CD4-positive, alpha-beta T cell treated with Interleukin-6 at 100 ng/mL for 8 hours (primary cell): Measurements from ENCODE around the gene ENTPD3.
A peak's percentile ranks its signal among the peaks of the same experiment; 100 is the strongest.
"Not testable (repeated sequence)": the region's sequence is repeated elsewhere in the genome, so short reads cannot be mapped to it uniquely, and the experiment has no call there.

Source experiments
- DNase-seq: peaks from one replicate; pipeline ENCODE4 v3.0.0-alpha.2; 2020; ENCODE audit warnings: mixed read lengths, low spot score

Gene ENTPD3

DNA sequence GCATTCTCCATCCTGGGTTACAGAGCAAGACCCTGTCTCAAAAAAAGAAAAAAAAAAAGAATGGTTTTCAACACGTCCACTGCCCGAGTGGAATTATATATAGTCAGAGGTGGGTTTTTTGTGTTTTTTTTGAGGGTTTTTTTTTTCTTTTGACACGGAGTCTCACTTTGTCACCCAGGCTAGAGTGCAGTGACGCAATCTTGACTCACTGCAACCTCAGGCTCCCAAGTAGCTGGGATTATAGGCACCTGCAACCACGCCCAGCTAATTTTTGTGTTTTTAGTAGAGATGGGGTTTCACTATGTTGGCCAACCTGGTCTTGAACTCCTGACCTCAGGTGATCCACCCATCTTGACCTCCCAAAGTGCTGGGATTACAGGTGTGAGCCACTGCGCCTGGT is 73.5 kb downstream of the ENTPD3 start:
- not testable (repeated sequence) for DNase-seq

DNA sequence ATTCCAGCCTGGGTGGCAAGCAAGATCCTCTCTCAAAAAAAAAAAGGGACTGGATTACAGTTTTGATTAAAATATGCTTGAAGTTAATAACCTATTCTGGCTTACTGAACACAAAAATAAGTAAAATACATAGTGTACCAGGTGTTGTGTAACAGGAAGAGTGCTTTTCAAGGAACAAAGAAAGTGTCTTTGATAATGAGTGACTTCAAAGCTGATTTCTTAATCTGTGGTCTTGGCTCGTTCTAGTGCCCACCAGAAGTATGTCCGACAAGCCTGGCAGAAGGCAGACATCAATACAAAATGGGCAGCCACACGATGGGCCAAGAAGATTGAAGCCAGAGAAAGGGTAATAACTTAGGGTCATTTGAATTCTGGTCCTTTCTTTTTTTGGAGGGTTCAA is 74.2 kb downstream of the ENTPD3 start:
- DNase-seq: no peak

DNA sequence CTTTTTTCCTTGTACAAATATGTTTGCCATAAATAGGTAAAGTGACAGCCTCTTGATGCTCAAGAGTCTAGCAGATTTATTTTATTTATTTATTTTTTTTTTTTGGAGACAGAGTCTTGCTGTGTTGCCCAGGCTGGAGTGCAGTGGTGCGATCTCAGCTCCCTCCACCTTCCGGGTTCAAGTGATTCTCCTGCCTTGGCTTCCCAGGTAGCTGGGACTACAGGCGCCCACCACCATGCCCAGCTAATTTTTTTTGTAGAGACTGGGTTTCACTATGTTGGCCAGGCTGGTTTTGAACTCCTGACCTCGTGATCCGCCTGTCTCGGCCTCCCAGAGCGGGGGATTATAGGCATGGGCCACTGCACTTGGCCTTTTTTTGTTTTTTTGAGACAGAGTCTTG is 75.9 kb downstream of the ENTPD3 start:
- DNase-seq: not testable (repeated sequence)

DNA sequence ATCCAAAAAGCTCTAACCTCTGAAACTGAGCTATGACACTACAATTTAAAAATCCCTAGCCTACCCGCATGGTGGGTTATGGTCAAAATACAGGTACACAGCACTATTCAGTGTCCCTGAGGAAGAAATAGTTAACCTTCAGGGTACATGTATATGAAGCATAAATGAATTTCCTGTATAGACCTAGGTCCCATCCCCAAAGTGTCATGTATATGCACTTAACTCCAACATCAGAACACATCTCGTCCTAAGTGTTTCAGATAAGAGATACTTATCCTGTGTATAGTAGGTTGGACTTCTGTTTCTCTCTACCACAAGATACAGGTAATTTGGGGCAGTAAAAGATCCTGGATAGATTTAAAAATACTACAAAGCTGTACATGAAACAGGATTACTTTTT is 76.6 kb downstream of the ENTPD3 start:
- DNase-seq: no peak

DNA sequence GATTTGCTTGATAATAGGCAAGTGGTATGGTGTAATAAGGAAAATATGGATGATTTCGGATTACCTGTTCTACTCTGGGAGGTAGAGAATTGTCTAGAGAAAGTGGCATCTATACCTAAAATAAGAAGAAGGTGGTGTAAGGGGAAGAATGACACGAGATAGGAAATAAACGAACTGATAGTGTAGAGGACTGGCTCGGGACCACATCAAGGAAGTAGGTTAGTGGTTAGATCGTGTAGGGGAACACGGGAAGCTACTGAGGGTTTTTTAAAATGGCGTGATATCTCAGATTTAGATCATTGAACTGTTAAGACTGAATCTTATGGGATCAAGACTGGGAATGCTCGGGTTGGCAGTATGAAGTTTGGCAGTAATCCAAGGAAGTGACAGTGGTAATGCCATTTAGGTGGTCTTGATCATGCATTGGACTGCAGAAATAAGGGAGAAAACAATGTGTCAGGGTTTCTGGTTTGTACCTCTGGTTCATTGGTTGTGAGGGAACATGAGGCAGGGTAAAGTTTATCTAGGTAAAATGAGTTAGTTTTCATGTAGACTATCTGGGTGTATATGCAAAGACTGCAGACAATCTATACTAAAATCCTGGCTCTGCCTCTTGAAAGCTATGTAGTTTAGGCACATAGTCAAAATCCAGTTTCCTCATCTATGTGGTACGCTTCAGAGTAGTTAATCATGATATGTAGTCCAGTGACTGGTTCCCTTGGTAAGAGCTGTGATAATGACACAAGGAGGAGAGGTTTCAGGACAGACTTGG is 77.5 kb downstream of the ENTPD3 start:
- DNase-seq: peak; percentile 43

DNA sequence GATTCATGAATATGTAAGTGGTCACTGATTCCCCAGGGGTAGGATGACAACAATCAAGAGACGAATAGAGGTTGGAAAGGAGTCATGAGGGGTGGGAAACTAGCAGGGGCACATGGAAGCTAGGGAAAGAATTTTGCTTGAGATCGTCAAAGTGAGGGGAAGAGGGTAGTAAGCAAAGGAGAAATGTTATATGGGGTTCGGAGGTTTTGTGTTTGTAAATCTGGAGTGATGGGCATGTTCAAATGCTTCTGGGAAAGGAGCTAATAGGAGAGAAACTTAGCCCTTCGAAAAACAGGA is 78.1 kb downstream of the ENTPD3 start:
- no peak for DNase-seq

DNA sequence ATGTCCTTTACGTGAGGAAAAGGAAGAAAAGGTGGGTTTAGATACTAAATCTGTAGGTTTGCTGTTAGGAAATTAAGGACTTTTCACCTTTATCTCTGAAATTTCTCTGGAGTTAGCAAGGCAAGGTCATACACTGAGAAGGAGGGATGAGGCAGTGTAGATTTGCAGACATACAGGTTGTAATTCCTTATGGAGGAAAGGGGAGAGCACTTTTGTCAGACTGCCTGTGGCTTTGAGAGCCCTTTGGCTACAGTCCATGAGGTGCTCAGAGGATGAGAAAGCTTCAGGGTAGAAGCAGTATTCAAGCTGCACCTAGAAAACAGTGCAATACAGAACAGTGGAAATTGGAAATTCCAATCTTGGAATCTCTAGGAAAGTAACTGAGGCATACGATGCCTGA is 78.5 kb downstream of the ENTPD3 start:
- DNase-seq: no peak

DNA sequence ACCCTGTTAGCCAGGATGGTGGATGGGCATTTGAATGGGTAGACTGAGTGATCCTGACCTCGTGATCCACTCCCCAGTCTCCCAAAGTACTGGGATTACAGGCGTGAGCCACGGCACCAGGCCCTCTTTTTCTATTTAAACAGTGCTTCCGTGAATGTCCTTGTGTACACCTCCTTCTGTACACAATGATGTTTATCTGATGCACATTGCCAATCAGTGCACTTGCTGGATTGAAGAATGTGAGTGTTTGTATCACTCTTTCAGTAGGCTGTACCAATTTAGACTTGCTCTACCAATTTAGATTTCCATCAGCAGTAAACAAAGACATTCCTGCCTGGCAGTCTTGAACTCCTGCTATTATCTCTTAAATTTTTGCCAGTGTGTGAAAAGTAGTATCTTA is 81.0 kb downstream of the ENTPD3 start:
- no peak for DNase-seq

DNA sequence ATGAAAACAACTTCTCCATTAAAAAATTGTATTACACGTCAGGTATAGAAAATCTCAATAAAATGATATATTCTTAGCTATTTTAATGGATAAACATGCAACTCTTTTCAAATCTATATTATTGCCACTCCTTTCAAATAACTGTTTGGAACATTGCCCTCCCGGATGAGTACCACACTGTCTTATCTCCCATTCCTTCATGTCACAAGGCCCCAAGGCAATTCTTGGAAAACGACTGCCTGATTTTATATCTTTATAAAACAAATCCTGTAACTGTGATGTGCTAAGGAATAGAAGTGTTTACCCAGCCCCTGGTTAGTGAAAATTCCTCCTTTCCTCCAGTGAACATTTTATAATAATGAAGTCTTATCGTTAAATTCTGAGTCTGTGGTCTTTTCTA is 83.7 kb downstream of the ENTPD3 start:
- no peak for DNase-seq

DNA sequence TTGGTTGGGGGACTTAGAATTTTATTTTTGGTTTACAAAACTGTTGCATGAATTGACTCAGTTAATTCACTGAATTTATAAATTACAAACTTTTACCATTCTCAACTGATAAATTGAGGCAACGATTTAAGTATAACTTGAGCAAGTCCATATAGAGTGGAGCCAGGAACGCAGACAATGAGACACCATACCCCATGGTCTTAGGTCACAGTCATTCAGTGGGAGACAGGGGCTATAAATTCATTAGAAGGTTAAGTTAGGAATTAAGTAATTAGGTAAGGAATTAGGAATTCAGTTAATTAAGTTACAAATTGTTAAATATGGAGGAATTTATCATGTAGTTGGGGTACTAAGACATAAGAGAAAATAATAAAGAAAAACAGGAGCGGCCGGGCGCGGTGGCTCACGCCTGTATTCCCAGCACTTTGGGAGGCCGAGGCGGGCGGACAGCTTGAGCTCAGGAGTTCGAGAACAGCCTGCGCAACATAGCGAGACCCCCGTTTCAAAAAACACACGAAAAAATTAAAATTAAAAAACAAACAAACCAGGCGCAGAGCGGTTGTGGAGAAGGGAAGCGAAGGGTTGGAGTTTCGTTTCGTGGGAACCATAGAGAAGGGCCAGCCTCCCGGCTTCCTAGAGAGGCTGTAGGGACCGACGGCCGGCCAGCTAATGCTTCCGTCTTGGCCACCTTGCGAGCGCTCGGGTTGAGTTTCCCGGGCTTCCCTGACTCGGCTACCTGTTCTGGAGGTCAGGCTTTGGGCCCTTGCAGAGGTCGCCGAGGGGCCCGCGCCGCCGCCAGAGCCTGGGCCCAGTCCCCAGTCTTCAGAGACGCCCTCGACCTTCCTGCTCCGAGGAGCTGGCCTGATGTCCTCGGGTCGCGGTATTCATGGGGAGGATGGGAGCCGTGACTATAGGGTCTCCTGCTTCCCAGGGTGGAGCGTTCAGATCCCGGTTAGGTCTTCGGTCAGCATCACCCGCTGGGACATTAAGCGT is 89.8 kb downstream of the ENTPD3 start, which contains the start of gene ZNF619:
TSS of gene ZNF619 (plus strand) at position 645 of the 993 bp plus-strand sequence. CDS start 858 bp downstream, outside the sequence.
- peak; percentile 59 for DNase-seq

DNA sequence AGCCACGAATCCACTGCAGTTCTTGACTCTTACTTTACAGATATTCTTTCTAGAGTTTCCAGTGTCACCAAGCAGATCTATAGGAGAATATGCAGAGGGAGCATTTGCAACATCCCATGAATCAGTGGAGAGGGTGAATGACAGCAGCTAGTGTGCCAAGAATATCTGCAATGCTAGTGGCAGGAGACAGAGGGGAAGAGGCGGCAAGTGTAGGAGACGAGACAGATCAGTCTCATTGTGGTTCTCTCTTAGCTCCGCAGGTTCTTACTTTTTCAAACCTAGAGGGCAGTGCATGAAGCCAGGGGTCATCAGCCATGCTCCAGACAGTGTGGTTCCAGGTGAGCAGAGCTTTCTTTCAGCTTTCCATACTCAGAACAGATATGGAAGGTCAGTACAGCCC is 90.7 kb downstream of the ENTPD3 start:
- no peak for DNase-seq
